ENCODE results near the gene PCDHA11.

DNA sequence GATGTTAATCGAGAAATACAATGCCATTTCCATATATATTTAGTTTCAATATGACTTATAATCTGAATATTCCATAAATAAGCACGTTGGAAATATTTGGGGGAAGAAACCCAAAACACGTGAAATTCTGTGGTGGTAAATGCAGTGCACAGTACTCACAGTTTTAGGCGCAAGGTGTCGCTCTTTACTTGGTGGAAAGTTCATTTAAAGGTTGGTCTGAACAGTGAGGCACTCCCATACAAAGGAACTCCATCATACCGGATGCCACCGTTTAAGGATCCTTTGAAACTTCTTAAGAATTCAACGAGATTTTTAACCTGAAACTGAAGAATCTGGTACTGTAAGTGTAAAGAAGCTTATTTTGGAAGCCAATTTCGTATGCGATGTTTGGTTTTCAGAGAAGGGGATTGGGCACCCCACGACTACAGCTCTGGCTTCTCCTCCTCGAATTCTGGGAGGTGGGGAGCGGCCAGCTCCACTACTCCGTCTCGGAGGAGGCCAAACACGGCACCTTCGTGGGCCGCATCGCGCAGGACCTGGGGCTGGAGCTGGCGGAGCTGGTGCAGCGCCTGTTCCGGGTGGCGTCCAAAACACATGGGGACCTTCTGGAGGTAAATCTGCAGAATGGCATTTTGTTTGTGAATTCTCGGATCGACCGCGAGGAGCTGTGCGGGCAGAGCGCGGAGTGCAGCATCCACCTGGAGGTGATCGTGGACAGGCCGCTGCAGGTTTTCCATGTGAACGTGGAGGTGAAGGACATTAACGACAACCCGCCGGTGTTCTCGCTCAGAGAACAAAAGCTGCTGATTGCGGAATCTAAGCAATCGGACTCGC, at the start of gene PCDHA11:
- TF ChIP-seq LEF1 (IDR thresholded peaks at IDR 0.05; ENCODE audit: borderline replicate concordance) (no peak), FOXA1 (IDR thresholded peaks at IDR 0.05) (no peak)
